GM12873 (cell line): ENCODE data around the gene KCTD14.

Experiments
- TF ChIP-seq, protein P1 (sequence below): IDR thresholded peaks from 2 replicates; pipeline ENCODE4 v1.5.1; 2012; ENCODE audit warnings: low read depth, mild to moderate bottlenecking, moderate library complexity, low read length, control low read depth; ENCODE audit not compliant: insufficient read depth; ENCODE audit errors: missing control alignments

KCTD14 gene

DNA sequence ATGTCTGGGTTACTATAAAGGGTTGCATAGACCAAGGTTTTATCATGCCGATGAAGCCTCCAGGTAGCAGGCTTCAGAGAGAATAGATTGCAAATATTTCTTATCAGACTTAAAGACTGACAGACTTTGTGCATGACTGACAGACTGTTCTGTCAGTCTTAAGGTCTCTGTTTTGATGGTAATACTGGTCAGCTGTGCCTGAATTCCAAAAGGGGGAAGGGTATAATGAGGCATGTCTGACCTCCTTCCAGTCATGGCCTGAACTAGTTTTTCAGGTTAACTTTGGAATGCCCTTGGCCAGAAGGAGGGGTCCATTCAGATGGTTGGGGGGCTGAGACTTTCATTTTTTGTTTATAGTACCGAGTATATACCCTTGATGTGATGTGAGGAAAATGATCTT is 4.7 kb upstream of the KCTD14 start:
- TF ChIP-seq, protein P1, sequence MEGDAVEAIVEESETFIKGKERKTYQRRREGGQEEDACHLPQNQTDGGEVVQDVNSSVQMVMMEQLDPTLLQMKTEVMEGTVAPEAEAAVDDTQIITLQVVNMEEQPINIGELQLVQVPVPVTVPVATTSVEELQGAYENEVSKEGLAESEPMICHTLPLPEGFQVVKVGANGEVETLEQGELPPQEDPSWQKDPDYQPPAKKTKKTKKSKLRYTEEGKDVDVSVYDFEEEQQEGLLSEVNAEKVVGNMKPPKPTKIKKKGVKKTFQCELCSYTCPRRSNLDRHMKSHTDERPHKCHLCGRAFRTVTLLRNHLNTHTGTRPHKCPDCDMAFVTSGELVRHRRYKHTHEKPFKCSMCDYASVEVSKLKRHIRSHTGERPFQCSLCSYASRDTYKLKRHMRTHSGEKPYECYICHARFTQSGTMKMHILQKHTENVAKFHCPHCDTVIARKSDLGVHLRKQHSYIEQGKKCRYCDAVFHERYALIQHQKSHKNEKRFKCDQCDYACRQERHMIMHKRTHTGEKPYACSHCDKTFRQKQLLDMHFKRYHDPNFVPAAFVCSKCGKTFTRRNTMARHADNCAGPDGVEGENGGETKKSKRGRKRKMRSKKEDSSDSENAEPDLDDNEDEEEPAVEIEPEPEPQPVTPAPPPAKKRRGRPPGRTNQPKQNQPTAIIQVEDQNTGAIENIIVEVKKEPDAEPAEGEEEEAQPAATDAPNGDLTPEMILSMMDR = no peak

DNA sequence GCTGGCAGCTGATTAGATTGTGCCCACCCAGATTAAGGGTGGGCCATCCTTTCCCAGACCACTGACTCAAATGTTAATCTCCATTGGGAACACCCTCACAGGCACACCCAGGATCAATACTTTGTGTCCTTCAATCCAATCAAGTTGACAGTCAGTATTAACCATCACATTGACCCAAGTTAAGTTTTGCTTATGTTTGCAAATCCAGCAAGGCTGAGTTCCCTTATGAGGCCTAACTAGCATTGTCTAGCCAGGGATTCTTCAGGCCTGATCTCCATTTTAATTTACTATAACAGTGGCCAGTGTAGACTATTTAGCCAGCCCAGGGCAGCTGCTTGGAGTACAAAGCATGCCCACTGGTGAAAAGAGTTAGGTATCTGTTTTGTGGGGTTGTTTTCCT is 2.3 kb upstream of the KCTD14 start:
- TF ChIP-seq, protein P1 = no peak

DNA sequence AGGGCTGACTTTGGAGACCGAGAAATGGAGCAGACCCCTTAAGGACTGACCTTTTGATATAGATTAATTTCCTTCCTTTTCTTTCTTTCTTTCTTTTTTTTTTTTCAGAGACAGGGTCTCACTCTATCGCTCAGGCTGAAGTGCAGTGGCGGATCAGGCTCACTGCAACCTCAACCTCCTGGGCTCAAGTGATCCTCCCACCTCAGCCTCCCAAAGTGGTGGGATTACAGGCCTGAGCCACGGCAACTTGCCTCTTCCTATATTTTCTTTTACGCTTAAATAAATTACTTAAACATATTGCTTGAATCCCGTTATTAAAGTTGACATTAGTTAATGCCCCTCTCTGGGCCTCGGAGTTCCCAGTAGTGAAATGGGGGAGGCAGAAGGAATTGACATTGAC is 350 bp upstream of the KCTD14 start:
- TF ChIP-seq, protein P1 = no peak

DNA sequence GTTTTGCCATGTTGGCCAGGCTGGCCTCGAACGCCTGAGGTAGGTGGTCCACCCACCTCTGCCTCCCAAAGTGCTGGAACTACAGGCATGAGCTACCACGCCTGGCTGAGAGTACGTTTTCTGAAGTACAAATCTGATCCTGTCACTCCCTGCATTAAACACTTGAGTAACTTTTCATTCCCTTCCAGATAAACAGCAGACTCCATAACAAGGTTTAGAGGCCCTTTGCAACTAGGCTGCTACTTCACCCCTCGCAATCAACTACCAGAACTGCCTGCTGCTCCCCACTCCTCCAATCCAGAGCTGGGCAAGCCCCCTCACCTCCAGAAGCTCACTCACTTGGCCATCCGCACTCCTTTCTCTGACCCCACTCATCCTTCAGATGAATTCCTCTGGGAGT is 1.5 kb downstream of the KCTD14 start:
- TF ChIP-seq, protein P1 = no peak

DNA sequence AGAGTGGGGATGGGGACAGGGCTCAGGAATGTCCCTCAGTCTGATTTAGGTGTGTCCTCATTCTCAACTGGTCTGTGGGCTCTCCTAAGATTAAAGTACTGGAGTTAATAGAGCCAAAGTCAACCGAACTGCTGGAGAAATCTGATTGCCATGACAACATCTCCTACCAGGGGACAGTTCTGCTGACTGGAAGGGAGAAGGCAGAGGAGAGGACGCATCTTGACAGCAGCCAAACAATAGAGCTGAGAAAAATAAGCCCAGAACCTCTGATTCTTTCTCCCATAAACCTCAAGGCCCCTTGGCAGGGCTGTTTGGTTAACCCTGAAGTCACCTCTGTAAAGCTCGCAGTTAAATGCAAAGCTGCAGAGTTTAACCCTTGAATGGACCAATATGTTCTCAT is 2.8 kb downstream of the KCTD14 start:
- TF ChIP-seq, protein P1 = no peak

DNA sequence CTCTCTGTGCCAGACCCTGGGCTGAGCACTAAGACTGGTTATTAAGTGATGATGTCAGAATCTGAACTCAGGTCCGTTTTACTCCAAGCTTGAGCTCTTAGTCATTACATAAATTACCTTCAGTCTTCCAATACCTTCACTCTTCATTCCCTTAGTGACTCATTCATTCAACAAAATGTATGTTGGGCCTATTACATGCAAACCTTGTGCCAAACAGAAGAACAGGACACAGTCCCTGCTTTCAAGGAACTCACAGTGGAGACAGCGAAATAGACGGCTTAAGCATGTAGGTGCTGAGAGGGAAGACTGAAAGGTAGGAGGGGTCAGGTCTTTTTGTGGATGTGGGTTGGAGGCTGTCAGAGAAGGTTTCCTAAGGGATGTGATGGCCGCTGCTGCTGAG is 3.3 kb downstream of the KCTD14 start:
- TF ChIP-seq, protein P1 = no peak

DNA sequence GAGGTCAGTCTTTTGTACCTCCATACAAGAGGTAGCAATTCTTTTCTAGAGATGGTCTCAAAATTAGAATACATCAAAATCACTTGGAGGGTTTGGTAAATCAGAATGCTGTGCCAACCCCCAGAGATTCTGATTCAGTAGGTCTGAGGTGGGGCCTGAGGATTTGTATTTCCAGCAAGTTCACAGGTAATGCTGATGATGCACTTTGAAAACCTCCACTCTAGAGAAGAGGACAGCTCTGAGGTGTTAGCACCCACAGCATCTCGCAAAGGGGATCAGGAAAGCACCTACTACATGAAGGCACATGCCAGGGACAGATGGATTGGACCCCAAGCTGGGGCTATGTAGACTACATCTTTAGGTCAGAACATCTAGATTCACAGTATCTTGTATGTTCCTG is 7.2 kb downstream of the KCTD14 start:
- TF ChIP-seq, protein P1 = no peak

DNA sequence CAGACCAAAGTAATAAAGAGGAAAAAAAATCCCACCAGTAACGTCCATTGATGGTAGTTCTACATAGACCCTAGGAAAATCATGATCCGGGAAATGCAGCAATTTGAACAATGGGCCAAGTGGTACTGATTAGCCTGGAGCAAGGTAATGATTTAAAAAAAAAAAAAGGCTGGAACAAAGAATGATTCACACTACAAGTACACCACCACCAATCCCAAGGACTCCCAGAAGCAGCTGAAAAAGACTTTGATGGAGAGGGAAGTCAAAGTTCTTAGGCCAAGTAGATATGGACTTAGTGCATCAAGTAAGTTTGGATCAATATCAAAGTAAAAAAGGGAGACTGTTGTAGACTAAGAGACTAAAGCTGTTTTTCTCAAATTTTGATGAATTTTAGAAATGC is 11.8 kb downstream of the KCTD14 start:
- TF ChIP-seq, protein P1 = no peak
